Gastrocnemius medialis (tissue), 4 donors: ENCODE measurements around the gene LZTFL1. TPM values are rescaled to one million over a fixed set of nuclear protein-coding genes. Genes with fewer than 3 reads are reported as not detected.

ENCODE experiments used
- ATAC-seq, 2 donors: fragments of 150-250 bp; one replicate each; pipeline ENCODE4 v1.9.1; 2016
- DNase-seq, 2 donors: peaks; one replicate each; pipeline ENCODE4 v3.0.0-alpha.2; 2019
- H3K27ac ChIP-seq, 4 donors: fragments of 200-600 bp; sonication (generic); 1 replicate in 1 of 4; 2 replicates in 3 of 4; pipeline ENCODE4 v1.5.1; 2016 to 2018; ENCODE audit warnings: mild to moderate bottlenecking in 2 of 4, moderate library complexity in 1 of 4
- H3K27me3 ChIP-seq, 3 donors: fragments of 200-600 bp; sonication (generic) in 2 of 3; 1 replicate in 1 of 3; 2 replicates in 2 of 3; pipeline versions ENCODE4 v1.5.1 to v1.6.0; 2016 to 2019; ENCODE audit warnings: mild to moderate bottlenecking in 1 of 3, moderate library complexity in 1 of 3
- H3K36me3 ChIP-seq, 2 donors: fragments of 200-600 bp; sonication (generic) in 1 of 2; one replicate each; pipeline ENCODE4 v1.5.1; 2017 to 2018
- H3K4me1 ChIP-seq, 2 donors: fragments of 200-600 bp; sonication (generic) in 1 of 2; one replicate each; pipeline ENCODE4 v1.5.1; 2016 to 2017; ENCODE audit warnings: mild to moderate bottlenecking in 2 of 2
- H3K4me3 ChIP-seq, 4 donors: fragments of 200-600 bp; sonication (generic) in 3 of 4; 1 replicate in 1 of 4; 2 replicates in 3 of 4; pipeline ENCODE4 v1.5.1; 2016 to 2019; ENCODE audit warnings: mild to moderate bottlenecking in 2 of 4
- H3K9me3 ChIP-seq, 3 donors: fragments of 200-600 bp; sonication (generic) in 2 of 3; 1 replicate in 1 of 3; 2 replicates in 2 of 3; pipeline ENCODE4 v1.5.1; 2016 to 2019
- POLR2A ChIP-seq, 2 donors: fragments of 450-650 bp; IDR thresholded peaks; one replicate each; pipeline ENCODE4 v1.6.1; 2017; ENCODE audit warnings: antibody characterized with exemption in 2 of 2, mild to moderate bottlenecking in 2 of 2, moderate library complexity in 2 of 2
- in situ Hi-C, 4 donors: fragments of 200-750 bp; cut with MboI; loops; one replicate each; pipeline versions ENCODE4 v1.15.0 to v1.8.0; 2017; ENCODE audit warnings: low sequenced_read_pairs in 4 of 4
- intact Hi-C: fragments of 100-400 bp; cut with DNase I; formaldehyde crosslinking; loops from one replicate; pipeline ENCODE4 v1.15.1; 2023; ENCODE audit warnings: low total_unique reads
- total RNA-seq, 4 donors: library from RNA; depleted of rRNA; stranded (reverse); fragments of >200 nt; gene quantifications; one replicate each; pipeline versions ENCODE4 v1.1.0 to v1.2.3, GENCODE V29; 2016
- TF ChIP-seq, protein P1 (sequence below), 5 experiments: fragments of 450-650 bp in 3 of 5; fragments of 200-600 bp in 2 of 5; sonication (generic) in 2 of 5; IDR thresholded peaks in 4 of 5; conservative IDR thresholded peaks in 1 of 5; 1 replicate in 4 of 5; 2 replicates in 1 of 5; pipeline ENCODE4 v1.5.1; 2016 to 2019; ENCODE audit warnings: antibody characterized with exemption in 5 of 5, mild to moderate bottlenecking in 3 of 5, moderate library complexity in 3 of 5

LZTFL1 gene
- total RNA-seq, 4 donors from 2014 or later = 3.2 to 7.6 (median 5.0) TPM

DNA sequence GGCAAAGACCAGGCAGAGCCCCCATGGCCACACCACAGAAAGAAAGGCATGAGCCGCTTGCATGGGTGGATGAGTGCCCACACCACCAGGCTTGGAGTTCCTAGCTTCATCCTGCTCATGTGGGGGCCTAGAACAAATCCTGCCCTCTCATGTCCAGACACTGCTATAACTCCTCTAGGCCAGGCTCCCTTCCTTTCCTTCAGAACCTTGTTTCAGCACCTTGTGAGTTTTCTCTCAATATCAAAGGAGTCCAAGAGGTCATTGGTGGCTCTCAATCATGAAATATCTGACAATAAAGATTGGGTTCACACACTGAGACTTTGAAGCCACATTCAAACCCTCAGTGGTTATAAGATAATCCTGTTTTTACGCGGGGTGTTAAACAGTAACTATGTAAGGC, 58.3 kb downstream of the LZTFL1 start:
- no peaks in the 10 kb centered on the region for H3K36me3 ChIP-seq
- in situ Hi-C loops = no loop called here
- H3K27ac ChIP-seq = no peak overlapping the region
- intact Hi-C loops = no loop called here
- H3K27me3 ChIP-seq = no peaks in the 10 kb centered on the region
- DNase-seq = no peak
- TF ChIP-seq POLR2A (IDR thresholded peaks at IDR 0.05) = no peak
- TF ChIP-seq, protein P1, sequence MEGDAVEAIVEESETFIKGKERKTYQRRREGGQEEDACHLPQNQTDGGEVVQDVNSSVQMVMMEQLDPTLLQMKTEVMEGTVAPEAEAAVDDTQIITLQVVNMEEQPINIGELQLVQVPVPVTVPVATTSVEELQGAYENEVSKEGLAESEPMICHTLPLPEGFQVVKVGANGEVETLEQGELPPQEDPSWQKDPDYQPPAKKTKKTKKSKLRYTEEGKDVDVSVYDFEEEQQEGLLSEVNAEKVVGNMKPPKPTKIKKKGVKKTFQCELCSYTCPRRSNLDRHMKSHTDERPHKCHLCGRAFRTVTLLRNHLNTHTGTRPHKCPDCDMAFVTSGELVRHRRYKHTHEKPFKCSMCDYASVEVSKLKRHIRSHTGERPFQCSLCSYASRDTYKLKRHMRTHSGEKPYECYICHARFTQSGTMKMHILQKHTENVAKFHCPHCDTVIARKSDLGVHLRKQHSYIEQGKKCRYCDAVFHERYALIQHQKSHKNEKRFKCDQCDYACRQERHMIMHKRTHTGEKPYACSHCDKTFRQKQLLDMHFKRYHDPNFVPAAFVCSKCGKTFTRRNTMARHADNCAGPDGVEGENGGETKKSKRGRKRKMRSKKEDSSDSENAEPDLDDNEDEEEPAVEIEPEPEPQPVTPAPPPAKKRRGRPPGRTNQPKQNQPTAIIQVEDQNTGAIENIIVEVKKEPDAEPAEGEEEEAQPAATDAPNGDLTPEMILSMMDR (IDR thresholded peaks at IDR 0.05 in 4 of 5, conservative IDR thresholded peaks at IDR 0.05 in 1 of 5) = no peak
- no peaks in the 10 kb centered on the region for H3K9me3 ChIP-seq
- H3K4me1 ChIP-seq = peaks cover 0 to 2% of the 10 kb centered on the region in 2 donors
- ATAC-seq = no peak
- H3K4me3 ChIP-seq = no peak overlapping the region

DNA sequence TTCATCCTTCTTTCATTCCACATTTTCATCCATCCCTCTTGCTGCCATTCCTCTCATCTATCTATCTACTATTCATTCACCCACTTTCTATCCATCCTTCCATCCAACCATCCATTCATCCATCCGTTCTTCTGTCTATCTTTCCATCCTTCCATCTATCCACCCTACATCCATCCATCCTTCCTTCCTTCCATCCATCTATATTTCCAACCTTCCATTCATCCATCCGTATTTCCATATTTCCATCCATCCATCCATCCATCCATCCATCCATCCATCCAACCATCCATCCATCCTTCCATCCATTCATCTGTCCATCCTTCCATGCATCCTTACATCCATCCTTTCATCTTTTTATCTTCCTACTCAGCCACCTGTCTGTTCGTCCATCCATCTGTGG, 59.5 kb downstream of the LZTFL1 start:
- intact Hi-C loops = no loop called here
- Histone ChIP-seq H3K9me3 (no peaks in the 10 kb centered on the region), H3K27ac (no peak overlapping the region), H3K4me3 (no peak overlapping the region), H3K27me3 (no peaks in the 10 kb centered on the region), H3K36me3 (no peaks in the 10 kb centered on the region), H3K4me1 (peaks cover 0 to 9% of the 10 kb centered on the region in 2 donors)
- no peak for TF ChIP-seq POLR2A (IDR thresholded peaks at IDR 0.05)
- TF ChIP-seq, protein P1 (IDR thresholded peaks at IDR 0.05 in 4 of 5, conservative IDR thresholded peaks at IDR 0.05 in 1 of 5) = no peak
- DNase-seq (no peak), ATAC-seq (no peak)
- in situ Hi-C loops = no loop called here

DNA sequence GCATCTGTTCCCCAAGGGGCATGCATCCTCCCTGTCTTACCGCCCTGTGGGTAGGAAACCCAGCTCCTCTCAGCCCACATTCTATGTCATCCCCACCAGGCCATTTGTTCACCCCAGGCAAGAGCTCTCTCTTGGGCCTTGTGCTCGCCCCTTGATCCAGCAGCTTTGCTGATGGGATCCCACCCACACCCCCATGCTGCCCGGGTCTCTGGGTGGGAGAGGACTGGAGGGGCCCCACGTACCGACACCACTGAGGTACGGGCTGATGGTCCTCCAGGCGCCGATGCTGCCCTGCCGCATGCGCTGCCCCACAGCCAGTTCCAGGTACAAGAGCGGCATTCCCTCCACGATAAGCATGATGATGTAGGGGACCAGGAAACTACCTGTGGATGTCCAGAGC, 60.1 kb downstream of the LZTFL1 start:
- Histone ChIP-seq H3K36me3 (no peaks in the 10 kb centered on the region), H3K4me3 (no peak overlapping the region), H3K27me3 (no peaks in the 10 kb centered on the region), H3K9me3 (no peaks in the 10 kb centered on the region), H3K4me1 (peaks cover 0 to 9% of the 10 kb centered on the region in 2 donors), H3K27ac (no peak overlapping the region)
- in situ Hi-C loops = no loop called here
- ATAC-seq (no peak), DNase-seq (no peak)
- intact Hi-C loops = no loop called here
- no peak for TF ChIP-seq POLR2A (IDR thresholded peaks at IDR 0.05)
- TF ChIP-seq, protein P1 (IDR thresholded peaks at IDR 0.05 in 4 of 5, conservative IDR thresholded peaks at IDR 0.05 in 1 of 5) = no peak

DNA sequence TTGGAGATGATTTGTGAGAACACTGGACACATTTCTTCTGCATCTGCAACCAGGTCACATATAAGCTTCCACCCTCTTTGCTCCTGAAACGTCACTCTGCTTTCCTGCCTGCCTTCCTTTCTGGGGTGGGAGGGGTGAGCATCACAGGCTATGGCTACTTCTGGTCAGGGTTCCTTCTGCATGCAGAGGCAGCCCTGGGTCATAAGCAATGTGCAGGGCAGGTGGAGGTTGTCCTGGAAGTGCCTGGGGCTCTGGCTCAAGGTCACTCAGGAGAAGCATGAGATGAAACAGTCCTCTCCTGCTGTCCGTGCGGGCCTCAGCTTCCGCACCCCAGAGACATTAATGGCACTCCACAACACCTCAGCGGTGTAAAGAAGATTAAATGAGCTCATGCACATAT, 60.6 kb downstream of the LZTFL1 start:
- in situ Hi-C loops (no loop called here), intact Hi-C loops (no loop called here)
- Histone ChIP-seq H3K4me3 (no peak overlapping the region), H3K27me3 (no peaks in the 10 kb centered on the region), H3K4me1 (peaks cover 0 to 9% of the 10 kb centered on the region in 2 donors), H3K9me3 (no peaks in the 10 kb centered on the region), H3K27ac (no peak overlapping the region), H3K36me3 (no peaks in the 10 kb centered on the region)
- ATAC-seq = no peak
- DNase-seq = no peak
- TF ChIP-seq, protein P1 (IDR thresholded peaks at IDR 0.05 in 4 of 5, conservative IDR thresholded peaks at IDR 0.05 in 1 of 5) = no peak
